Esophagus muscularis mucosa (tissue), 4 donors: ENCODE data around the gene RUVBL2. TPM values are rescaled to one million over a fixed set of nuclear protein-coding genes. Genes with fewer than 3 reads are reported as not detected.

ENCODE experiments used
- DNase-seq: peaks from one replicate; pipeline ENCODE4 v3.0.0-alpha.2; 2017; ENCODE audit errors: extremely low spot score
- H3K27ac ChIP-seq, 4 donors: fragments of 200-600 bp; sonication (generic); replicated peaks in 1 of 4; 1 replicate in 3 of 4; 2 replicates in 1 of 4; pipeline ENCODE4 v1.5.1; 2016 to 2019; ENCODE audit warnings: mild to moderate bottlenecking in 1 of 4
- H3K27me3 ChIP-seq, 4 donors: fragments of 200-600 bp; sonication (generic); one replicate each; pipeline versions ENCODE4 v1.5.1 to v1.6.0; 2016 to 2019
- H3K36me3 ChIP-seq, 4 donors: fragments of 200-600 bp; sonication (generic); one replicate each; pipeline ENCODE4 v1.5.1; 2016 to 2019
- H3K4me1 ChIP-seq, 4 donors: fragments of 200-600 bp; sonication (generic); one replicate each; pipeline ENCODE4 v1.5.1; 2016 to 2019
- H3K4me3 ChIP-seq, 4 donors: fragments of 200-600 bp; sonication (generic); 1 replicate in 2 of 4; 2 replicates in 2 of 4; pipeline ENCODE4 v1.5.1; 2016 to 2019; ENCODE audit warnings: mild to moderate bottlenecking in 4 of 4, moderate library complexity in 1 of 4
- H3K9me3 ChIP-seq, 4 donors: fragments of 200-600 bp; sonication (generic); 1 replicate in 3 of 4; 2 replicates in 1 of 4; pipeline ENCODE4 v1.5.1; 2016 to 2019
- CTCF ChIP-seq, 3 experiments: fragments of 200-600 bp in 2 of 3; fragments of 450-650 bp in 1 of 3; sonication (generic) in 2 of 3; IDR thresholded peaks; one replicate each; pipeline ENCODE4 v1.5.1; 2017 to 2019; ENCODE audit warnings: antibody characterized with exemption in 3 of 3, mild to moderate bottlenecking in 2 of 3, moderate library complexity in 1 of 3
- EP300 ChIP-seq: sonication (generic); formaldehyde crosslinking; IDR thresholded peaks from one replicate; pipeline ENCODE4 v1.6.1; 2017; ENCODE audit warnings: antibody characterized with exemption
- POLR2A ChIP-seq: fragments of 450-650 bp; IDR thresholded peaks from one replicate; pipeline ENCODE4 v1.6.1; 2017; ENCODE audit warnings: antibody characterized with exemption, moderate library complexity, mild to moderate bottlenecking, low read depth
- POLR2AphosphoS5 ChIP-seq, 2 donors: sonication (generic); formaldehyde crosslinking; IDR thresholded peaks; one replicate each; pipeline ENCODE4 v1.6.1; 2017; ENCODE audit warnings: antibody characterized with exemption in 2 of 2
- WGBS: methylation state at CpG from one replicate; pipeline ENCODE4 v1.1.5; 2018; 5-methylcytosine and 5-hydroxymethylcytosine counted together
- intact Hi-C: fragments of 100-400 bp; cut with DNase I; formaldehyde crosslinking; loops from one replicate; pipeline ENCODE4 v1.15.1; 2023
- total RNA-seq, 4 donors: library from RNA; depleted of rRNA; stranded (reverse); fragments of >200 nt; gene quantifications; one replicate each; pipeline versions ENCODE4 v1.1.0 to v1.2.1, GENCODE V29; 2016

Gene RUVBL2
- total RNA-seq, 4 donors from 2014 or later: 72.7 to 113 (median 97.6) TPM

DNA sequence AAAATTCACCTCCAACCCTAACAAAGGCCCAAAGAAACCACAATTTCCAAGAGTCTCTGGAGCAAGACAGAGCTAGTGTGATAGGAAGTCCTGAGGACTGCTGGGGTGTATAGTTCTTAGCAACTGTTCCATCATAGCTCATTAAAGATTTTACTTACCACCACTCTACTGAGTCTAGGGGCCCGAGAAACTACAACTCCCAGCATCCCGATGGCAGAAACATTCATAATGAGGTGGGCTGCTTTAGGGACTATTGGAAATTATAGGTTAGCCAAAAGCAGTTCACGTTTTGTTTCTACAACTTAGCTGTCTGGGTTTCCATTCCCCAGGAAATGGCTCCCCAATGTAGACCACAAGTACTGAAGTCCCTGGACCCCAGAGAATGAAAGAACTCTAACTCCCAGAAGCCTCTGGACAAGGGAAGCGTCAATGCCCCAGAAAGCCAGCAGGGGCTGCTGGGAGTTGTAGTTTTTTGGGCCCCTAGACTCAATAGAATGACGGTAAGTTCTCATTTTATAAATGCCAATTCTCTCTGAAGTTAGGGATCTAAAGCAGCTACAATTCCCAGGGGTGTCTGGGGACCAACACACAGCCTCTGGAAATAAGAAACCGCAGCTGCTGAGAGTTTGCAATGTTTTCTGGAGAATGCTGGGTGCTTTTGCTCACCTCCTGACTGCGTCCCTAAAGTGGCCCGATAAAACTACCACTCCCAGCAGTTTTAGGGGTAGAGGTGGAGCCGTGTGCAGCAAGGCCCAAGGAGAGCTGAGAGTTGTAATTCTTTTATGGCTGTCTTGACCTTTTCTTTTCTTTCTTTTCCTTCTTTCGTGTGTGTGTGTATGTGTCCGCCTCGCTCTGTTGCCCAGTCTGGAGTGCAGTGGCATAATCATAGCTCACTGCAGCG lies 17.5 kb upstream of the RUVBL2 start:
- 87% methylated on average over 12 of the region's 13 CpGs for WGBS
- Histone ChIP-seq H3K9me3 (no peaks in the 10 kb centered on the region), H3K36me3 (peaks cover 19 to 77% (median 59%) of the 10 kb centered on the region in 4 donors), H3K27me3 (no peaks in the 10 kb centered on the region), H3K27ac (no peak overlapping the region), H3K4me1 (peaks cover 21 to 23% (median 22%) of the 10 kb centered on the region in 4 donors), H3K4me3 (no peak overlapping the region)
- intact Hi-C loops: no loop called here
- no peak for TF ChIP-seq POLR2A
- TF ChIP-seq EP300: no peak
- peak in 2 of 3 experiments; percentile 14 to 17 for TF ChIP-seq CTCF (IDR thresholded peaks at IDR 0.05)
- TF ChIP-seq POLR2AphosphoS5 (IDR thresholded peaks at IDR 0.05): peak in 1 of 2 donors; percentile 12
- DNase-seq: no peak

DNA sequence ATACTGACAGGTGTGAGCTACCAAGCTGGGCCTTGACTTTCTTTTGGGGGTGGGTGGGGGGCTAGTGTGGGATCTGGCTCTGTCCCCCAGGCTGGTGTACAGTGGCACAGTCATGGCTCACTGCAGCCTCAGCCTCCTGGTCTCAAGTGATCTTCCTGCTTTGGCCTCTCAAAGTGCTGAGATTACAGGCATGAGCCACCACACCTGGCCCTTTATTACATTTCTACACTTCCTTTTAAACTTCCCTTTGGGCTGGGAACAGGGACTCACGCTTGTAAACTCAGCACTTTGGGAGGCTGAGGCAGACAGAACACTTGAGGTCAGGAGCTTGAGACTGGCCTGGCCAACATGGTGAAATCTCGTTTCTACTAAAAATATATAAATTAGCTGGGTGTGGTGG lies 16.6 kb upstream of the RUVBL2 start:
- Histone ChIP-seq H3K4me1 (peaks cover 20 to 23% (median 22%) of the 10 kb centered on the region in 4 donors), H3K27me3 (no peaks in the 10 kb centered on the region), H3K36me3 (peaks cover 19 to 77% (median 59%) of the 10 kb centered on the region in 4 donors), H3K9me3 (no peaks in the 10 kb centered on the region), H3K27ac (peak overlapping the region in 2 of 4 donors; percentile 22 to 88), H3K4me3 (no peak overlapping the region)
- WGBS: 71% methylated on average over 2 of the region's 2 CpGs
- DNase-seq: no peak
- intact Hi-C loops: no loop called here
- no peak for TF ChIP-seq CTCF (IDR thresholded peaks at IDR 0.05)
- TF ChIP-seq EP300: no peak
- no peak for TF ChIP-seq POLR2AphosphoS5 (IDR thresholded peaks at IDR 0.05)

DNA sequence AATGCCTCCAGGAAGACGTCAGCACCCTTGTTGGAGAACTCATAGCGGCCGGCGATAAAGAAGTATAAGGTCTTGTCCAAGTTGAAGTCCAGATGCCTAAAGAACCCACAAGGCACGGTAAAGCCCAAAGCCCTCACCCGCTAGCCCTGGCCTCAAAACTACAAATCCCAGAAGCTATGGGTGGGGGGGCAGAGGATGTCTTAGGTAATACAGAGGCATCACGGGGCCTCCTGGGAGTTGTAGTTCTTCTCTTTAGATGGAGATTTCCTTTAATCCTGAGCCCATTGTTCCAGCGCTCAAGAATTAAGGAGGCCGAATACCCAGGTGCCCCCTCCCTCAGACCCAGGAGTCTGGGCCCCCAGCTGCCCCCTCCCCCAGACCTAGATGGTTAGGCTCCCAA lies 11.4 kb upstream of the RUVBL2 start:
- no peaks in the 10 kb centered on the region for H3K27me3 ChIP-seq
- peaks cover 20 to 23% (median 22%) of the 10 kb centered on the region in 4 donors for H3K4me1 ChIP-seq
- H3K36me3 ChIP-seq: peaks cover 26 to 82% (median 72%) of the 10 kb centered on the region in 4 donors
- WGBS: 94% methylated on average over 9 of the region's 9 CpGs
- H3K4me3 ChIP-seq: no peak overlapping the region
- H3K27ac ChIP-seq: no peak overlapping the region
- no peak for TF ChIP-seq POLR2A
- TF ChIP-seq POLR2AphosphoS5 (IDR thresholded peaks at IDR 0.05): no peak
- no peak for TF ChIP-seq CTCF (IDR thresholded peaks at IDR 0.05)
- no peak for TF ChIP-seq EP300
- no peaks in the 10 kb centered on the region for H3K9me3 ChIP-seq
- intact Hi-C loops: no loop called here
- DNase-seq: no peak

GRCh38 chr19:48985711-48986110 lies 8.0 kb upstream of the RUVBL2 start:
- H3K27me3 ChIP-seq: no peaks in the 10 kb centered on the region
- peaks cover 36 to 96% (median 87%) of the 10 kb centered on the region in 4 donors for H3K36me3 ChIP-seq
- no peak overlapping the region for H3K4me3 ChIP-seq
- intact Hi-C loops: no loop called here
- no peak for DNase-seq
- WGBS: 94% methylated on average over 7 of the region's 13 CpGs
- no peak for TF ChIP-seq CTCF (IDR thresholded peaks at IDR 0.05)
- TF ChIP-seq POLR2A: no peak
- TF ChIP-seq POLR2AphosphoS5 (IDR thresholded peaks at IDR 0.05): no peak
- no peak for TF ChIP-seq EP300
- H3K4me1 ChIP-seq: peaks cover 11 to 16% (median 14%) of the 10 kb centered on the region in 4 donors
- no peak overlapping the region for H3K27ac ChIP-seq
- H3K9me3 ChIP-seq: no peaks in the 10 kb centered on the region
